T-cell (primary cell): ENCODE measurements around the gene HSH2D. TPM values are rescaled to one million over a fixed set of nuclear protein-coding genes. Genes with fewer than 3 reads are reported as not detected.
"Not testable (repeated sequence)": the region's sequence is repeated elsewhere in the genome, so short reads cannot be mapped to it uniquely, and the experiment has no call there.

Experiments
- ATAC-seq, 4 experiments: fragments of 200-7000 bp in 3 of 4; fragments of 150-1000 bp in 1 of 4; cut with Tn5 transposase; replicated peaks in 1 of 4; 1 replicate in 3 of 4; 2 replicates in 1 of 4; pipeline ENCODE4 v1.10.0; 2021; ENCODE audit warnings: moderate library complexity in 3 of 4, mild to moderate bottlenecking in 2 of 4, moderate number of reproducible peaks in 1 of 4
- CTCF ChIA-PET, 2 donors: fragments of 300-600 bp; sonication (Branson Sonifier 250); formaldehyde crosslinking; loops; one replicate each; lab custom pipeline; 2022; ENCODE audit warnings: antibody characterized with exemption in 2 of 2; lab: Charles Lee
- POLR2A ChIA-PET, 2 donors: fragments of 300-600 bp; sonication (Branson Sonifier 250); formaldehyde crosslinking; loops; one replicate each; lab custom pipeline; 2022; ENCODE audit warnings: antibody characterized with exemption in 2 of 2; lab: Charles Lee
- DNase-seq, 35 experiments: peaks; one replicate each; pipeline versions ENCODE4 v3.0.0 to v3.0.0-alpha.2; 2013 to 2023
- H3K27ac ChIP-seq: one replicate; pipeline ENCODE4 v1.5.1; 2013; ENCODE audit warnings: low read length
- H3K27me3 ChIP-seq, 2 experiments: replicated peaks in 1 of 2; 1 replicate in 1 of 2; 2 replicates in 1 of 2; pipeline versions ENCODE4 v1.6.1 to v1.7.0; 2013; ENCODE audit warnings: low read length in 1 of 2, mixed read lengths in 1 of 2; ENCODE audit not compliant: control insufficient read depth in 2 of 2, insufficient read depth in 2 of 2; ENCODE audit errors: extremely low read depth in 1 of 2
- H3K36me3 ChIP-seq, 2 donors: 1 replicate in 1 of 2; 2 replicates in 1 of 2; pipeline versions ENCODE4 v1.6.1 to v1.7.0; 2013; ENCODE audit warnings: low read length in 1 of 2; ENCODE audit not compliant: control insufficient read depth in 2 of 2, insufficient read depth in 1 of 2; ENCODE audit errors: extremely low read depth in 1 of 2
- H3K4me1 ChIP-seq, 2 experiments: 1 replicate in 1 of 2; 2 replicates in 1 of 2; pipeline versions ENCODE4 v1.6.1 to v1.7.0; 2013; ENCODE audit warnings: low read length in 2 of 2, mixed read lengths in 1 of 2; ENCODE audit not compliant: insufficient read depth in 2 of 2, control insufficient read depth in 1 of 2; ENCODE audit errors: extremely low read depth in 1 of 2
- H3K4me3 ChIP-seq, 2 donors: 1 replicate in 1 of 2; 2 replicates in 1 of 2; pipeline versions ENCODE4 v1.5.1 to v1.7.0; 2013; ENCODE audit warnings: mild to moderate bottlenecking in 2 of 2, low read length in 1 of 2, moderate library complexity in 1 of 2; ENCODE audit not compliant: control insufficient read depth in 1 of 2; ENCODE audit errors: extremely low read depth in 1 of 2
- H3K9me3 ChIP-seq: 2 replicates; pipeline ENCODE4 v1.7.0; 2013
- H3K27ac Mint-ChIP-seq, 2 donors: one replicate each; pipeline ENCODE4 v1.8.0; 2020 to 2021; ENCODE audit warnings: mild to moderate bottlenecking in 2 of 2, mixed read lengths in 2 of 2
- H3K27me3 Mint-ChIP-seq, 2 donors: one replicate each; pipeline ENCODE4 v1.8.0; 2021 to 2022; ENCODE audit warnings: mixed read lengths in 2 of 2
- H3K36me3 Mint-ChIP-seq: one replicate; pipeline ENCODE4 v1.8.0; 2021; ENCODE audit warnings: mixed read lengths
- H3K4me1 Mint-ChIP-seq, 3 donors: one replicate each; pipeline ENCODE4 v1.8.0; 2020 to 2022; ENCODE audit warnings: mixed read lengths in 3 of 3, mild to moderate bottlenecking in 1 of 3
- H3K4me3 Mint-ChIP-seq, 3 donors: one replicate each; pipeline ENCODE4 v1.8.0; 2020 to 2022; ENCODE audit warnings: mild to moderate bottlenecking in 3 of 3, mixed read lengths in 3 of 3, moderate library complexity in 3 of 3
- H3K9me3 Mint-ChIP-seq, 3 donors: one replicate each; pipeline ENCODE4 v1.8.0; 2020 to 2022; ENCODE audit warnings: mixed read lengths in 3 of 3
- WGBS: methylation state at CpG from one replicate; pipeline ENCODE4 v1.1.5; 2013; ENCODE audit warnings: missing lambda C conversion rate; ENCODE audit not compliant: insufficient coverage; 5-methylcytosine and 5-hydroxymethylcytosine counted together
- total RNA-seq, 35 experiments: library from RNA in 6 of 35; stranded (reverse) in 6 of 35; fragments of 120-200 nt in 1 of 35; gene quantifications; one replicate each; pipeline versions ENCODE4 v1.2.1 to v1.2.4 and lab custom pipeline; 2013 to 2026

The HSH2D gene
- total RNA-seq, 5 donors from 2014 or later (not counting 1 experiment from before 2014, with no cell fraction given): 23.5 to 37.0 (median 28.5) TPM

- H3K27ac ChIP-seq, H3K9me3 ChIP-seq, H3K27me3 ChIP-seq, H3K4me1 Mint-ChIP-seq, H3K27ac Mint-ChIP-seq, H3K36me3 ChIP-seq, POLR2A ChIA-PET, H3K36me3 Mint-ChIP-seq, H3K9me3 Mint-ChIP-seq, ATAC-seq, DNase-seq, H3K4me3 ChIP-seq, H3K4me3 Mint-ChIP-seq, H3K27me3 Mint-ChIP-seq: not testable (repeated sequence)
- WGBS: no CpG with 5 or more reads among the region's 5 CpGs
- CTCF ChIA-PET: interaction anchor here in 1 of 2 donors (1.0 kb wide), 1 partner anchor 137 kb away, joined by 3 read pairs; no protein-coding TSS in a partner anchor
- peaks cover 0 to 12% of the 10 kb centered on the region in 2 experiments for H3K4me1 ChIP-seq
These were observed 35.4 kb downstream of the HSH2D start for GRCh38 chr19:16178866-16179265.

DNA sequence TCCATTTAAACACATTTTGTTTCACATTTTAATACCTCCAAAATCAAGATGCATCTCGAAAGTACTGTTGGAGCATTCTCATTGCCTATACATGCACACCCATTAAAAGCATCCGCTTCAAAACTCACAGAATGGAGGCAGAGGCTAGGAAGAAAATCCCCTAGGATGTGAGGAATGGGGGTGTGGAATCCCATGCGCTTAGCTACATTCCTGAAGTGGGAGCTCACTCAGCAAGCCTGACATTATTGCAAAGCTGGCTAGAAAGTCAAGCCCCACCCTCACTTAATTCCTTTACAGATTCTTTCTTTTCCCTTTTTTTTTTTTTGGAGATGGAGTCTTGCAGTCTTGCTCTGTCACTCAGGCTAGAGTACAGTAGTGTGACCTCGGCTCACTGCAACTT, 37.1 kb downstream of the HSH2D start:
- peaks cover 0 to 18% of the 10 kb centered on the region in 2 experiments for H3K4me1 ChIP-seq
- no peak overlapping the region for H3K4me3 Mint-ChIP-seq
- peaks cover 0 to 6% of the 10 kb centered on the region in 2 experiments for H3K27me3 ChIP-seq
- WGBS: 88% methylated on average over 1 of the region's 4 CpGs
- no peaks in the 10 kb centered on the region for H3K36me3 Mint-ChIP-seq
- peaks cover 0 to 1% of the 10 kb centered on the region in 2 donors for H3K27me3 Mint-ChIP-seq
- no peaks in the 10 kb centered on the region for H3K9me3 ChIP-seq
- no peak overlapping the region for H3K27ac Mint-ChIP-seq
- no peak for ATAC-seq
- H3K4me1 Mint-ChIP-seq: peaks cover 10 to 14% (median 11%) of the 10 kb centered on the region in 3 donors
- H3K27ac ChIP-seq: no peak overlapping the region
- CTCF ChIA-PET: no interaction called here
- no peak overlapping the region for H3K4me3 ChIP-seq
- POLR2A ChIA-PET: no interaction called here
- DNase-seq: no peak
- no peaks in the 10 kb centered on the region for H3K36me3 ChIP-seq
- no peaks in the 10 kb centered on the region for H3K9me3 Mint-ChIP-seq

DNA sequence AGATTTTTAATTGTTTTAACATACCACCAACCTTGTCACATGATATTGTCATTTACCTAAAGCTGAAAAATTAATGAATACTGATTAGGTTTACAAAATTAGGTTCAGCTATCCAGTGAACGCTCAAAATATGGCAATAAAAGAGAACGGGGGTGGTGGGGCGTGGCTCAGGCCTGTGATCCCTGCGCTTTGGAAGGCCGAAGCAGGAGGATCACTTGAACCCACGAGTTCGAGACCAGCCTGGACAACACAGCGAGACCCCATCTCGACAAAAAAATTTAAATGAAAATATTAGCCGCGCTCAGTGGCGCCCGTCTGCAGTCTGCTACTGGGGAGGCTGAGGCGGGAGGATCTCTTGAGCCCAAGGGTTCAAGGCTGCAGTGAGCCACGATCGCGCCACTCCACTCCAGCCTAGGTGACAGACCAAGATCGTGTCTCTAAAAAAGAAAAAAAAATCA, 41.2 kb downstream of the HSH2D start:
- peak overlapping the region; percentile 99 to 100 (median 100) for H3K4me3 Mint-ChIP-seq
- ChIA-PET CTCF (interaction anchor here (0.6 to 1.9 kb wide), 15 partner anchors 13 to 1904 kb away, joined by 3 to 23 read pairs (median 6); partner anchors contain the start of genes AKAP8L (in 1 of the 2), AP1M1 (in 1 of the 2) and HSH2D (in 1 of the 2)), POLR2A (interaction anchor here in 1 of 2 donors (0.5 to 1.6 kb wide), 5 partner anchors 13 to 140 kb away, joined by 3 to 6 read pairs (median 5); partner anchors contain the start of genes AP1M1, KLF2 and RAB8A)
- peaks cover 0 to 1% of the 10 kb centered on the region in 2 donors for H3K27me3 Mint-ChIP-seq
- H3K9me3 ChIP-seq: no peaks in the 10 kb centered on the region
- no peak overlapping the region for H3K27ac ChIP-seq
- H3K9me3 Mint-ChIP-seq: no peaks in the 10 kb centered on the region
- H3K4me3 ChIP-seq: peak overlapping the region; percentile 86 to 99
- peaks cover 35 to 41% (median 37%) of the 10 kb centered on the region in 3 donors for H3K4me1 Mint-ChIP-seq
- WGBS: 44% methylated on average over 10 of the region's 18 CpGs
- peaks cover 9 to 19% of the 10 kb centered on the region in 2 donors for H3K36me3 ChIP-seq
- peaks cover 10 to 43% of the 10 kb centered on the region in 2 experiments for H3K4me1 ChIP-seq
- ATAC-seq: no peak
- peak overlapping the region; percentile 97 to 98 for H3K27ac Mint-ChIP-seq
- no peak for DNase-seq
- H3K27me3 ChIP-seq: peaks cover 0 to 6% of the 10 kb centered on the region in 2 experiments
- peaks cover 11% of the 10 kb centered on the region for H3K36me3 Mint-ChIP-seq

- H3K4me1 Mint-ChIP-seq: peaks cover 37 to 43% (median 41%) of the 10 kb centered on the region in 3 donors
- ChIA-PET CTCF (interaction anchor here (0.6 to 1.9 kb wide), 17 partner anchors 12 to 1903 kb away, joined by 3 to 23 read pairs (median 4); partner anchors contain the start of genes AKAP8L (in 1 of the 2), AP1M1 (in 1 of the 2) and HSH2D (in 1 of the 2)), POLR2A (interaction anchor here (0.5 to 1.6 kb wide), 7 partner anchors 11 to 139 kb away, joined by 3 to 8 read pairs (median 5); partner anchors contain the start of genes AP1M1 (in 2 of the 2), KLF2 (in 1 of the 2) and RAB8A (in 1 of the 2))
- H3K27me3 ChIP-seq: peaks cover 0 to 6% of the 10 kb centered on the region in 2 experiments
- ATAC-seq (peak; percentile 90 to 95 (median 92)), DNase-seq (peak; percentile 96 to 100 (median 98))
- H3K4me3 ChIP-seq: peak within 1 kb of the TSS; percentile 86 to 99
- no peaks in the 10 kb centered on the region for H3K9me3 Mint-ChIP-seq
- H3K9me3 ChIP-seq: no peaks in the 10 kb centered on the region
- H3K27ac Mint-ChIP-seq: peak within 1 kb of the TSS; percentile 97 to 98
- H3K36me3 ChIP-seq: peaks cover 9 to 25% of the 10 kb centered on the region in 2 donors
- peak within 1 kb of the TSS; percentile 99 to 100 (median 100) for H3K4me3 Mint-ChIP-seq
- peaks cover 0 to 1% of the 10 kb centered on the region in 2 donors for H3K27me3 Mint-ChIP-seq
- H3K4me1 ChIP-seq: peaks cover 10 to 43% of the 10 kb centered on the region in 2 experiments
- WGBS: under 1% methylated on average over 39 of the region's 39 CpGs
- peaks cover 16% of the 10 kb centered on the region for H3K36me3 Mint-ChIP-seq
- H3K27ac ChIP-seq: peak within 1 kb of the TSS; percentile 47
These were observed 41.8 kb downstream of the HSH2D start, which contains the start of gene FAM32A for GRCh38 chr19:16185123-16185767. FAM32A (plus strand) TSS chr19:16185410; CDS start chr19:16185443, 33 bp downstream.

GRCh38 chr19:16185768-16186123, 42.3 kb downstream of the HSH2D start:
- WGBS: 0% methylated on average over 20 of the region's 20 CpGs
- peaks cover 37 to 43% (median 41%) of the 10 kb centered on the region in 3 donors for H3K4me1 Mint-ChIP-seq
- Histone ChIP-seq H3K9me3 (no peaks in the 10 kb centered on the region), H3K27me3 (peaks cover 0 to 6% of the 10 kb centered on the region in 2 experiments), H3K27ac (peak overlapping the region; percentile 47), H3K36me3 (peaks cover 9 to 30% of the 10 kb centered on the region in 2 donors), H3K4me1 (peaks cover 10 to 43% of the 10 kb centered on the region in 2 experiments), H3K4me3 (peak overlapping the region; percentile 86 to 99)
- DNase-seq (peak in 31 of 35 experiments; percentile 8 to 59 (median 37)), ATAC-seq (peak; percentile 32 to 39 (median 36))
- peaks cover 0 to 1% of the 10 kb centered on the region in 2 donors for H3K27me3 Mint-ChIP-seq
- H3K27ac Mint-ChIP-seq: peak overlapping the region; percentile 97 to 98
- peaks cover 21% of the 10 kb centered on the region for H3K36me3 Mint-ChIP-seq
- POLR2A ChIA-PET: interaction anchor here (0.5 to 1.6 kb wide), 6 partner anchors 11 to 139 kb away, joined by 3 to 8 read pairs (median 4); partner anchors contain the start of genes AP1M1 (in 2 of the 2), KLF2 (in 1 of the 2) and RAB8A (in 1 of the 2)
- no peaks in the 10 kb centered on the region for H3K9me3 Mint-ChIP-seq
- peak overlapping the region; percentile 99 to 100 (median 100) for H3K4me3 Mint-ChIP-seq
- CTCF ChIA-PET: interaction anchor here (0.6 to 1.9 kb wide), 15 partner anchors 12 to 767 kb away, joined by 3 to 23 read pairs (median 4); partner anchors contain the start of genes AKAP8L (in 1 of the 2), AP1M1 (in 1 of the 2) and HSH2D (in 1 of the 2)
